GM12878 (cell line): Measurements from ENCODE around the gene LMO7. TPM values are rescaled to one million over a fixed set of nuclear protein-coding genes. Genes with fewer than 3 reads are reported as not detected.

ENCODE experiments used
- ATAC-seq: fragments of 200-7000 bp; cut with Tn5 transposase; 3 replicates; pipeline ENCODE4 v1.9.1; 2020; ENCODE audit warnings: mild to moderate bottlenecking, moderate library complexity
- BruUV-seq: library from RNA; stranded (reverse); fragments of 400-500 nt; replicated peaks from 2 replicates; lab custom pipeline; 2021; lab: Mats Ljungman, UMichigan
- CTCF ChIA-PET: fragments of 300-600 bp; sonication (Branson Sonifier 250); formaldehyde crosslinking; extraction: SDS; loops from one replicate; lab custom pipeline; 2021; ENCODE audit warnings: inconsistent platforms; lab: Yijun Ruan, JAX
- POLR2A ChIA-PET: fragments of 350-600 bp; formaldehyde crosslinking; extraction: SDS; loops from one replicate; lab custom pipeline; 2021; ENCODE audit warnings: inconsistent platforms; lab: Charles Lee
- RAD21 ChIA-PET: fragments of 300-600 bp; sonication (Branson Sonifier 250); formaldehyde crosslinking; loops from one replicate; lab custom pipeline; 2023; ENCODE audit warnings: antibody characterized with exemption; ENCODE audit not compliant: unreplicated experiment; lab: Charles Lee
- SMC1A ChIA-PET: fragments of 300-600 bp; sonication (Branson Sonifier 250); formaldehyde crosslinking; loops from one replicate; lab custom pipeline; 2023; ENCODE audit not compliant: unreplicated experiment, uncharacterized antibody; lab: Charles Lee
- DNase-seq: peaks from one replicate; pipeline ENCODE4 v3.0.0-alpha.2; 2011; ENCODE audit warnings: low read depth, low spot score
- FAIRE-seq: peaks from 3 replicates; lab custom pipeline; 2011; peaks lifted over from hg19 to GRCh38; lab: Jason Lieb, UNC
- H2AFZ ChIP-seq: 2 replicates; pipeline ENCODE4 v1.6.0; 2011; ENCODE audit warnings: low read depth, low read length, control low read depth; ENCODE audit not compliant: control insufficient read depth
- H3K27ac ChIP-seq: 2 replicates; pipeline ENCODE4 v1.5.1; 2011; ENCODE audit warnings: control low read depth; ENCODE audit not compliant: control insufficient read depth, insufficient read depth
- H3K27me3 ChIP-seq, 2 experiments: replicated peaks in 1 of 2; 2 replicates each; pipeline versions ENCODE4 v1.6.0 to v1.6.1; 2011; ENCODE audit warnings: low read length in 1 of 2; ENCODE audit not compliant: control insufficient read depth in 2 of 2, insufficient read depth in 2 of 2
- H3K36me3 ChIP-seq, 2 experiments: 2 replicates each; pipeline ENCODE4 v1.5.1; 2011; ENCODE audit warnings: low read length in 1 of 2; ENCODE audit not compliant: control insufficient read depth in 2 of 2, insufficient read depth in 2 of 2
- H3K4me1 ChIP-seq: 2 replicates; pipeline ENCODE4 v1.6.1; 2011; ENCODE audit warnings: mild to moderate bottlenecking, low read length, moderate library complexity, mixed read lengths; ENCODE audit not compliant: control insufficient read depth, insufficient read depth
- H3K4me2 ChIP-seq: 2 replicates; pipeline ENCODE4 v1.6.0; 2011; ENCODE audit warnings: control low read depth; ENCODE audit not compliant: control insufficient read depth, insufficient read depth
- H3K4me3 ChIP-seq: fragments of 200-600 bp; sonication (generic); 2 replicates; pipeline ENCODE4 v1.5.1; 2016
- H3K79me2 ChIP-seq: 2 replicates; pipeline ENCODE4 v1.6.0; 2011; ENCODE audit warnings: low read length; ENCODE audit not compliant: control insufficient read depth, insufficient read depth
- H3K9ac ChIP-seq: 2 replicates; pipeline ENCODE4 v1.8.0; 2011; ENCODE audit warnings: low read length, control low read depth, mixed read lengths; ENCODE audit not compliant: control insufficient read depth, insufficient read depth
- H3K9me3 ChIP-seq: replicated peaks from 3 replicates; pipeline ENCODE4 v1.5.1; 2011; ENCODE audit warnings: mild to moderate bottlenecking, low read length; ENCODE audit not compliant: control insufficient read depth, insufficient read depth
- H4K20me1 ChIP-seq: 2 replicates; pipeline ENCODE4 v1.6.0; 2011; ENCODE audit not compliant: control insufficient read depth, insufficient read depth
- CTCF ChIP-seq, 3 experiments: IDR thresholded peaks in 2 of 3; conservative IDR thresholded peaks in 1 of 3; 2 replicates each; pipeline ENCODE4 v1.5.1; 2011; ENCODE audit warnings: low read depth in 3 of 3, low read length in 3 of 3, mild to moderate bottlenecking in 3 of 3, control low read depth in 2 of 3, moderate library complexity in 2 of 3, inconsistent platforms in 1 of 3, mixed read lengths in 1 of 3; ENCODE audit not compliant: control insufficient read depth in 2 of 3, insufficient read depth in 1 of 3; ENCODE audit errors: extremely low read depth in 1 of 3
- E2F8 ChIP-seq: fragments of 450-650 bp; IDR thresholded peaks from 2 replicates; pipeline ENCODE4 v1.6.1; 2018; ENCODE audit warnings: mild to moderate bottlenecking, low read depth, moderate library complexity; ENCODE audit not compliant: partially characterized antibody
- EZH2 ChIP-seq: IDR thresholded peaks from 2 replicates; pipeline ENCODE4 v1.6.1; 2012; ENCODE audit warnings: low read depth, mild to moderate bottlenecking, control low read depth, inconsistent platforms, low read length, borderline replicate concordance; ENCODE audit not compliant: control insufficient read depth
- GATAD2B ChIP-seq: fragments of 450-650 bp; conservative IDR thresholded peaks from 2 replicates; pipeline ENCODE4 v1.6.1; 2017; ENCODE audit warnings: low read depth, mild to moderate bottlenecking, moderate library complexity
- LARP7 ChIP-seq: fragments of 450-650 bp; IDR thresholded peaks from 2 replicates; pipeline ENCODE4 v1.6.1; 2017; ENCODE audit warnings: mild to moderate bottlenecking
- NRF1 ChIP-seq: conservative IDR thresholded peaks from 2 replicates; pipeline ENCODE4 v1.6.1; 2011; ENCODE audit warnings: mild to moderate bottlenecking, low read depth, low read length, improper control_type of control experiment
- WGBS: methylation state at CpG from one replicate; pipeline ENCODE4 v1.1.6; 2016; ENCODE audit warnings: low lambda C conversion rate; ENCODE audit not compliant: insufficient replicate concordance, insufficient coverage; ENCODE audit errors: missing lambda C conversion rate; 5-methylcytosine and 5-hydroxymethylcytosine counted together
- in situ Hi-C: fragments of 300-500 bp; cut with MboI; formaldehyde crosslinking; loops from 9 replicates; pipeline ENCODE4 v1.14.3; 2018; ENCODE audit warnings: mixed read lengths
- intact Hi-C: fragments of 100-400 bp; cut with micrococcal nuclease; formaldehyde crosslinking; loops from one replicate; pipeline ENCODE4 v1.14.2; 2022; ENCODE audit not compliant: unreplicated experiment
- polyA plus RNA-seq, 11 experiments: library from polyadenylated mRNA; depleted of rRNA in 4 of 11; unstranded in 6 of 11; stranded (reverse) in 5 of 11; fragments of >200 nt; fragmentation: Nextera tagmentation in 4 of 11; fragmentation: Illumina TruSeq in 1 of 11; extraction: Ambion mirVana in 4 of 11; extraction: Trizol in 1 of 11; gene quantifications; 1 replicate in 1 of 11; 2 replicates in 10 of 11; pipeline versions ENCODE4 v1.2.1 to v1.2.3, GENCODE V29; 2011 to 2016; ENCODE audit warnings: inconsistent platforms in 2 of 11, missing spikeins in 2 of 11, low read depth in 1 of 11
- total RNA-seq, 4 experiments: library from RNA; depleted of rRNA in 3 of 4; stranded (reverse); fragments of >200 nt in 3 of 4; fragmentation: Illumina TruSeq in 1 of 4; extraction: Trizol in 1 of 4; gene quantifications; 2 replicates each; pipeline versions ENCODE4 v1.2.1 to v1.2.3, GENCODE V29; 2013 to 2021

The LMO7 gene
- total and polyA plus RNA-seq, 10 of the 15 experiments (the other 5 are each of a cell fraction or from before 2014, with no cell fraction given), result 8.5 to 67.8 (median 36.8) TPM

GRCh38 chr13:75901501-75901900 is 265.4 kb downstream of the LMO7 start (continued):
- no peak for TF ChIP-seq CTCF (IDR thresholded peaks at IDR 0.05 in 2 of 3, conservative IDR thresholded peaks at IDR 0.05 in 1 of 3; ENCODE audit: control insufficient read depth in 2 of 3, extremely low read depth in 1 of 3, insufficient read depth in 1 of 3, low read depth in 3 of 3, low read length in 3 of 3)

- Histone ChIP-seq H3K4me1 (no peaks in the 10 kb centered on the region), H3K9me3 (no peaks in the 10 kb centered on the region; the same call in 2 of the 3 replicates), H3K27me3 (peaks cover 0 to 2% of the 10 kb centered on the region in 2 experiments; a peak in 3 of 4 replicates), H2AFZ (no peak overlapping the region), H3K79me2 (no peaks in the 10 kb centered on the region), H3K36me3 (no peaks in the 10 kb centered on the region), H3K4me2 (no peak overlapping the region), H3K4me3 (no peak overlapping the region), H4K20me1 (no peaks in the 10 kb centered on the region), H3K9ac (no peak overlapping the region), H3K27ac (no peak overlapping the region)
- CTCF ChIA-PET, result interaction anchor here (0.5 to 1.0 kb wide), 2 partner anchors 24 to 32 kb away, joined by 4 read pairs; no protein-coding TSS in a partner anchor
- in situ Hi-C loops, result no loop called here
- TF ChIP-seq LARP7 (no peak), GATAD2B (no peak), EZH2 (no peak), E2F8 (no peak), NRF1 (no peak)
- intact Hi-C loops, result no loop called here
- POLR2A ChIA-PET, result no interaction called here
- SMC1A ChIA-PET, result interaction anchor here (1.6 kb wide), 1 partner anchor 9 kb away, joined by 4 read pairs; no protein-coding TSS in a partner anchor
- DNase-seq (no peak), FAIRE-seq (no peak), ATAC-seq (no peak)
- RAD21 ChIA-PET, result no interaction called here
- BruUV-seq, result no TSS peak
- WGBS, result 10% methylated on average over 8 of the region's 8 CpGs
Observed at GRCh38 chr13:75902166-75903104, 266.3 kb downstream of the LMO7 start.
